Measurements from ENCODE around the gene ALKBH1.

DNA sequence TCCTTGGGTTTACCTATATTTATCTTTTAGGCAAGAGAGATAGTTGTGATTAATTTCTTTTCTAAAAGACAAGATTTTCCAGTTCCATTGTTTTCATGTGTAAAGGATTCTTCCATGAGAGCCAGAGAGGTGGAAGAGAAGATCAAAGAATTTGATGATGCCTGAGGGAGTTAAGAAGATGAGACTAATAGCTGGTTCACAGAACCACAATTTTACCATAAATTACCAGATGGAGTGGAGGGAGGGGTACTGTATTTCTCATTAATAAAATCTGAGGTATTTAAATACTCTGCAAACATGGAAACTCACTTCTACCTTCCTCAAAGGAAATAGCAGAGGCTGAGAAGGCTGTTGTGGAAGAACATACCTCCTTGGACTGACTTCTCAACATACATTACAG is 34.6 kb downstream of the ALKBH1 start:
- TF ChIP-seq, protein P1, sequence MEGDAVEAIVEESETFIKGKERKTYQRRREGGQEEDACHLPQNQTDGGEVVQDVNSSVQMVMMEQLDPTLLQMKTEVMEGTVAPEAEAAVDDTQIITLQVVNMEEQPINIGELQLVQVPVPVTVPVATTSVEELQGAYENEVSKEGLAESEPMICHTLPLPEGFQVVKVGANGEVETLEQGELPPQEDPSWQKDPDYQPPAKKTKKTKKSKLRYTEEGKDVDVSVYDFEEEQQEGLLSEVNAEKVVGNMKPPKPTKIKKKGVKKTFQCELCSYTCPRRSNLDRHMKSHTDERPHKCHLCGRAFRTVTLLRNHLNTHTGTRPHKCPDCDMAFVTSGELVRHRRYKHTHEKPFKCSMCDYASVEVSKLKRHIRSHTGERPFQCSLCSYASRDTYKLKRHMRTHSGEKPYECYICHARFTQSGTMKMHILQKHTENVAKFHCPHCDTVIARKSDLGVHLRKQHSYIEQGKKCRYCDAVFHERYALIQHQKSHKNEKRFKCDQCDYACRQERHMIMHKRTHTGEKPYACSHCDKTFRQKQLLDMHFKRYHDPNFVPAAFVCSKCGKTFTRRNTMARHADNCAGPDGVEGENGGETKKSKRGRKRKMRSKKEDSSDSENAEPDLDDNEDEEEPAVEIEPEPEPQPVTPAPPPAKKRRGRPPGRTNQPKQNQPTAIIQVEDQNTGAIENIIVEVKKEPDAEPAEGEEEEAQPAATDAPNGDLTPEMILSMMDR (optimal IDR thresholded peaks at IDR 0.05 in 1 of 3, IDR thresholded peaks at IDR 0.05 in 1 of 3, conservative IDR thresholded peaks at IDR 0.05 in 1 of 3; ENCODE audit: extremely low read depth in 1 of 3, insufficient read depth in 2 of 3, low read length in 3 of 3): no peak
- no peak for TF ChIP-seq EZH2 (IDR thresholded peaks at IDR 0.05; ENCODE audit: low read length)
